GM20000 (cell line): ENCODE data around the gene SS18L1.

ENCODE experiments used
- DNase-seq: peaks from one replicate; pipeline ENCODE4 v3.0.0; 2012; ENCODE audit warnings: low spot score
- TF ChIP-seq, protein P1 (sequence below): IDR thresholded peaks from 2 replicates; pipeline ENCODE4 v1.5.1; 2012; ENCODE audit warnings: mild to moderate bottlenecking, control low read depth; ENCODE audit errors: extremely low read depth, missing control alignments

Gene SS18L1

GRCh38 chr20:62228982-62229545, 85.5 kb downstream of the SS18L1 start:
- TF ChIP-seq, protein P1, sequence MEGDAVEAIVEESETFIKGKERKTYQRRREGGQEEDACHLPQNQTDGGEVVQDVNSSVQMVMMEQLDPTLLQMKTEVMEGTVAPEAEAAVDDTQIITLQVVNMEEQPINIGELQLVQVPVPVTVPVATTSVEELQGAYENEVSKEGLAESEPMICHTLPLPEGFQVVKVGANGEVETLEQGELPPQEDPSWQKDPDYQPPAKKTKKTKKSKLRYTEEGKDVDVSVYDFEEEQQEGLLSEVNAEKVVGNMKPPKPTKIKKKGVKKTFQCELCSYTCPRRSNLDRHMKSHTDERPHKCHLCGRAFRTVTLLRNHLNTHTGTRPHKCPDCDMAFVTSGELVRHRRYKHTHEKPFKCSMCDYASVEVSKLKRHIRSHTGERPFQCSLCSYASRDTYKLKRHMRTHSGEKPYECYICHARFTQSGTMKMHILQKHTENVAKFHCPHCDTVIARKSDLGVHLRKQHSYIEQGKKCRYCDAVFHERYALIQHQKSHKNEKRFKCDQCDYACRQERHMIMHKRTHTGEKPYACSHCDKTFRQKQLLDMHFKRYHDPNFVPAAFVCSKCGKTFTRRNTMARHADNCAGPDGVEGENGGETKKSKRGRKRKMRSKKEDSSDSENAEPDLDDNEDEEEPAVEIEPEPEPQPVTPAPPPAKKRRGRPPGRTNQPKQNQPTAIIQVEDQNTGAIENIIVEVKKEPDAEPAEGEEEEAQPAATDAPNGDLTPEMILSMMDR, result no peak
- no peak for DNase-seq

- TF ChIP-seq, protein P1, result no peak
Observed at GRCh38 chr20:62229667-62230066, 86.1 kb downstream of the SS18L1 start.

GRCh38 chr20:62230276-62230675, 86.7 kb downstream of the SS18L1 start:
- TF ChIP-seq, protein P1, result no peak
- DNase-seq, result no peak

More at GRCh38 chr20:62229667-62230066, 86.1 kb downstream of the SS18L1 start:
- DNase-seq, result no peak

DNA sequence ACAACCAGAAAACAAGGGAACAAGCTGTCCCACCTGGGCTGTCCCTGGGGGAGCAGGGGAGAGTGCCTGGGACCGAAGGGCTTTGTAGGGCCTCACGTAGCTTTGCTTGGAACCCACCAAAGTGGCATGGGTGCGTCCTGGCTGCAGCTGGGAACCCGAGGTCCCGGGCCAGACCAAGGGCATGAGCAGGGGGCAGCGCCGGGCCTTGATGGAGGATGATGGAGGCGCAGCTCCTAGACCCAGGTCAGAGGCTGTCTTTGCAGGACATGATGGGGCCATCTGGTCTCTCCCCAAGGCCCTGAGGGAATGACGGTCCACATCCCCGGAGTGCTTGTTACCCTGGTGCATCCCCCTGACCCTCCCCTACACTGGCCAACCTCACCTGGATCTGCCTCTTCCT, 87.1 kb downstream of the SS18L1 start:
- TF ChIP-seq, protein P1, result no peak
- no peak for DNase-seq

- TF ChIP-seq, protein P1, result no peak
- DNase-seq, result no peak
Observed at GRCh38 chr20:62231292-62231691, 87.7 kb downstream of the SS18L1 start.
